NOMO-1 treated with DMSO at 0.1 percent for 48 hours (cell line): ENCODE measurements around the gene PAPOLA.

Experiments
- DNase-seq: peaks from one replicate; lab custom pipeline; 2025; ENCODE audit not compliant: unreplicated experiment; lab: John Stamatoyannopoulos, UW

Gene PAPOLA

GRCh38 chr14:96584907-96585671, 82.9 kb downstream of the PAPOLA start:
- DNase-seq, result no peak

GRCh38 chr14:96585672-96586013, 83.5 kb downstream of the PAPOLA start:
- DNase-seq, result no peak

DNA sequence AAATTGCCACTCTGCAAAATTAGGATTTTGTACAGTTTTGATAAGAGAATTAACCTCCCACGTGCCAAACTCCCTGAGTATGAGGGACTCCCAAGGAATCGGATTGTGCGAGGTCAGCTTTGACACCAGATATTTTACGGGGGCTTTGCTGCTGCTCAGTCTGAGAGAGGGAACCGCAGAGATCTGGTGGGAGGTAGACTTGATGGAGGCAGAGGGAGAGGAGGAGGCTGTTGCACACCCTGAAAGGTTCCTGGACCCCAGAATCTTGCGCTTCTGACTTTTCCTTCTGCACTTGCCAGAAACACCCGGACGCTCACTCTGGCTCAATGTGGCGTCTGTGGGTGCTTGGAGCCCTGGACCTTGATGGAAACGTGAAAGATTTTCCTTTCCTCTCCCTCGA, 83.9 kb downstream of the PAPOLA start:
- DNase-seq, result no peak

- DNase-seq, result no peak
These were observed 85.0 kb downstream of the PAPOLA start for GRCh38 chr14:96586921-96587822.

DNA sequence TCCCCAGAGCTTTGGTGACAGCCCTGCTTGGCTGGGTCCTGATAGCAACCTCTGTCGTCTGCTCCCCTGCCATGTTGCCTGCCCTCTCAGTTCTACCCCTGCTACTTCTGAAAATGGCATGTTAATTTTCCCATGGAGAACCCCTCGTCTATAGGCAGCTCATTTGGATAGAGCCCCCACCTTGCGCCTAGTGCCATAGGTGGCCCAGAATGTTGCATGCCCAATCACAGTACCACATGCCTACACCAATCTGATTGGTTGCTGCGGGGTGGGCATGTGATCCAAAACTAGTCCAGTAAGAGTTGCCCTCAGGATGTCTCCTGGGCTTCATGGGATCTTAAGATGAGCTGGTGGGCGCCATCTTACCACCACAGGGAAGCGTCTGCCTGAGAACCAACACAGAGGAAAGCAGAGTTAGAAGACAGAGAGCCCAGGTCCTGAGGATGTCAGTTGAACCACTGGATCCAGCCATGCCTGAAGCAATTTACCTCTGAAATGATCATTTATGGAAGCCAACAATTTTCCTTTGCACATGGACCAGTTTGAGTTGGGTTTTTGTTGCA, 85.7 kb downstream of the PAPOLA start:
- no peak for DNase-seq

DNA sequence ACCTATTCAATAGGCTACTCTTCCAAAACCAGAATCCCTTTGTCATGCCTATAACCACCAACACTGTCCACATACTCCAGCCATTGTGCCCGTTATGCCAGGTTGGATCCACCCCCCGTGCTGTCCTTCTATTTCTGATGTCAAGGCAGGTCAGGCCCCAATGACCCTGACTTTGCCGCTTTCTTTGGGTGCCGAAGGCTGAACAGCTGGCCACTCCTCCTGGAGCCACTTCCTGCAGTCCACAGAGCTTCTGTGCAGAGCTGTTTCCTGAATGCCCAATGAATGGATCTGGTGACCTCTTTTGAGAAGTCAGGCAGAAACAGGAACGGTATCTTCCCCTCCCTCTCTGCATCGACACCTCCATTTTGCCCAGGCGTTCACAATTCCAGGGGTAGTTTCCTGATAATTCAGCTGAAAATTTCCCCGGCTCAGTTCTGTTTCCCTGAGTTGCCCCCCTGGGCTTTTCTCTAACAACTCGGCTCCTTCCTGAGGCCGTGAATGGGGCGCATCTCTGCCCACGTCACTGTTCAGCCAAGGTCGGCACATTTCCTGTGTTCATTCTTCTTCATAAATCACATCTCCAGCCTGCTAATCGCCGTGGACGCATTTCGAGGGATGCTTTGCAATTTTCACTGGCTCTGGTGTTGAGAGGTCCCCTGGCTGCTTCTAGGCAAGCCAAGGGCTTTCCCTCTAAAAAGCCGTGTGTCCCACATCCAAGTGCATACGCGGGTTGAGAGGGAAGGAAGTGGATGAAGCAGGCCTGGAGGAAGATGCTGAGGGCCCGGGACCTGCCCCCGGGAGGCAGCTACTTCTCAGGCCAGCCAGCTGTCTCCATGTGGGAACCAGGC, 86.5 kb downstream of the PAPOLA start:
- no peak for DNase-seq

- no peak for DNase-seq
These were observed 87.4 kb downstream of the PAPOLA start for GRCh38 chr14:96589577-96589976.

DNA sequence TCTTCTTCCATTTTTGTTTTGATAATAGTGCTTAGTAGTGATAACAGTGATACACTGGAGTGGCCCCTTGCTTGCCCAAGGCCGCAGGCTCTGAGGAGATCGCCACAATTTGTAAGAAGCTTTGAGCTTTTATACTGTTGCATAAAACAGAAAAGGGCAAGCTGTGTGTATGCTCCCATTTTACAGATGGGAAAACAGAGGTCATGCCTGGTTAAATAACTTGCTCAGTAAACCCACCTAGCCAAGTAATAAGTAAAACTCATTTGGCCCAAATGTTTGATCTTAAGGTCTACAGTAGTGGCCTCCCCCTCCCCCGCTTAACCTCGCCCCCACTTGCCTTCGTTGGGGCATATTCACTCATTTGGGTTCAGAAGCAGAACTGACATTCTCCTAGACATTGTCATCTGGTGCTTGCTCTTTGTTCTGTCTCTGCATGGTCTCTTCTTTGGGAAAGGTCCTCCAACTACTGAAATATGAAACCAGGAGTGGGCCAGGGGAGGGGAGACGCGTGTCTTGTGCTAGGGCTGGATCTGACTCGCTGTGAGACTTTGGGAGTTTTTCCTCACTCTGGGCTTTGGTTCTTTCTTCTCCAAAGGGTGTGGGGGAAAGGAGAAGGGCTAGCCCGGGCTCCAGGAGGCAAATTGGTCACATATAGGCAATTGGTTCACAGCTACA, 88.1 kb downstream of the PAPOLA start:
- no peak for DNase-seq

DNA sequence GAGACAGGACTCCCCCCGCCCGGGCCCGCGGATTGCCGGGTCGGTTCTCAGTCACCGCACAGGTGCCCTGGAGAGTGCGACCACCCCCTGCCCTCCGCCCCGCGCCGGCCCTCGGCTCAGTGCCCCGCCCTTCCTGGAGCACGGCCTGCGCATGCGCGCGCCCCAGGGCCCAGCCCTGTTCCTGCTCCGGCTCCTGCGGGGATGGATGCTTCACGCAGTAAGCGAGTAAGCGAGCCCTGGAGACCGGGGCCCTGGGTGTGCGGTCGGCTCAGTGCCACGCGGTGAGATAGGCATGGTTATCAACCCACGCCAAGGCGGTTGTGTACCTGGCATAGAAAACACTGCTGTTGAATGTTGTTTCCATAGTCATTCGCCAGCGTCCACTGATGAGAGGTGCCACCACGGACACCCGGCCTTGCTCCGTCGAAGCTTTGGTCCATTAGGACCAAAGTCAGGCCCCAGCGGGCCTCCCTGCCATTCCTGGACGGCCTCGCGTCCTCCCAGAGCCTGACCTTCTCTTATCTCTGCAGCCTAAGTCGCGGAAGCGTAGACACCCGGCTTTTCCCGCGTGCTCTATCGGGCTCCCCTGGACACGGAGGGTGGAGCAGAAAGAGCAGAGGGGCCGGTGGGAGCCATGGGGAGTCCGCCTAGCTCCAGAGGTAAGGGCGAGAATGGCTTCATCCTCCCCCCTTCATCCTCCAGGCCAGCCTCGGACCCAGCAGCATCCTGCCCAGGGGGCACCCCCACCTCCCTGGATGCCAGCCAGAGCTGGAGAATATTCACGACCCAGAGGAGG, 90.6 kb downstream of the PAPOLA start:
- no peak for DNase-seq

GRCh38 chr14:96594961-96595360, 92.8 kb downstream of the PAPOLA start:
- no peak for DNase-seq

GRCh38 chr14:96597680-96598079, 95.5 kb downstream of the PAPOLA start:
- DNase-seq, result no peak

DNA sequence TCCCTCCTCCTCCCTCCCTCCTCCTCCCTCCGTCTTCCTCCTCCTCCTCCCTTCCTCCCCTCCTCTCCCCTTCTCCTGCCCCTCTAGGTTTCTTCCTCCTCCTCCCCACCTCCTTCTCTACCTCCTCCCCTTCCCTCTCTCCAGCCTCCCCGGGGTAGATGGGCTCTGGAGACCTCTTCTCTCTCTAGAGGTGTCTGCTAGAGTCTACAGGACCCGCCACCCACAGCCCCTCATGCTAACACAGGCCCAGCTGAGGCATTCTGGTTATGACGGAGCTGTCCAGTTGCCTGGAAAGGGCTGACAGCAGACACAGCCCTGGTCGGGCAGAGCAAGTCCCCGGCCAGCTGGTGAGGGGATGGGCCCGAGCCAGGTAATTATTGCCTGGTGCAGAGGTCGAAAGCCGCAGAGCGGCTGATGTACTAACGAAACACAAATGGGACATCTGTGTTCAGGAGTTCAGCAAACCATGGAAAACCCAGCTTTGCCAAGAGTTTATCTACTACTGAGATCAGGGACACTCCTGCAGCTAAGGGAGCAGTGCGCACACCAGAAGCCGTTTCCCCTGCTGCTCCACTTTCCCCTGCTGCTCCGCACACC, 96.2 kb downstream of the PAPOLA start:
- no peak for DNase-seq

- no peak for DNase-seq
These were observed 96.9 kb downstream of the PAPOLA start for GRCh38 chr14:96599076-96599475.

DNA sequence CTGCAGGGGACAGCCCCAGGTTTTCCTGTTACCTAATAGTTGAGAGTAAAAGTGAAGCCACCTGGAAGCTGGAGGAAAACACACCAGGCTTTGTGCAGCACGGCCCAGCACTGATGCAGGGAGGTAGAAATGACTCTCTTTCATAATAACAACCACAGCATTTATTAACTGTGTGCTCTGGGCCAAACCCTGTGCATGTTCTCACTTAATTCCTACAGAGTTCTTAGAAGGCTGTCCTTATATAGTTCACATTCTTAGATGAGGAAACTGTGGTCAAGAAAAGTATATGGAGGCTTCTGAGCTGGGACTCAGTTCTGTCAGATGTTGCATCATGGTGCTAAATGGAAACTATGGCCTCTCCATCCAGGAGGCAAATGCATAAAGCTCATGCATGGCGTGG, 100.0 kb downstream of the PAPOLA start:
- DNase-seq, result no peak

GRCh38 chr14:96603350-96604255, 101.4 kb downstream of the PAPOLA start:
- no peak for DNase-seq

GRCh38 chr14:96614481-96614881, 112.3 kb downstream of the PAPOLA start:
- DNase-seq, result no peak

DNA sequence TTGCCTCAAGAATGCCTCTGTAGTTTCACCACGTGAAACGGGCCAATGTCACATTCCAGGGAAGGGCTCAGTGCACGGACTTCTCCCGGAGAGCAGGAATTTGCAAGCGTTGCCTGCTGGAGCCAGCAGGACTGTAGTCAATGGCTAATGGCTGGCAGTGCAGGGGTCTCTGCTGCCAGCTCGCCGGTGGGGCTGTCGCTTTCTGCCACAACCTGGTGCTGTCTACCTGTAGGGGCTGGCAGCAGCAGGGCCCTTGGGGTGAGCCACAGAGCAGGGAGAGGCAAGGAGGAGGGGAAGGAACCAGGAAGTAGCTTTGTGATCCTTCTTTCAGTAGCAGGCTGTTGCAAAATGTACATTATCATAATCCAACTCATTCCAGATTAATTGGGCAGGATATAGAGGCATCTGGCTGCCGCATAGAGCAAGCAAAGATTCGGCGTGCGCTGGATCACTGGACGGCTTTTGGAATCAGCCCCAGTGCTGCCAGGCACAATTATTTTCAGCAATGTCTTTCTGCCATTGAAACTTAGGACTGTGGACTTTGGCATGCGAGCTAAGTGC, 114.1 kb downstream of the PAPOLA start:
- no peak for DNase-seq
